Tibial nerve (tissue), 3 donors: ENCODE measurements around the gene SHROOM3.

ENCODE experiments used
- POLR2A ChIP-seq, 2 donors: fragments of 450-650 bp; IDR thresholded peaks; one replicate each; pipeline ENCODE4 v1.6.1; 2017; ENCODE audit warnings: antibody characterized with exemption in 2 of 2, mild to moderate bottlenecking in 2 of 2, moderate library complexity in 2 of 2
- TF ChIP-seq, protein P1 (sequence below), 5 experiments: fragments of 200-600 bp in 3 of 5; fragments of 450-650 bp in 2 of 5; sonication (generic) in 3 of 5; IDR thresholded peaks; one replicate each; pipeline ENCODE4 v1.5.1; 2016 to 2019; ENCODE audit warnings: antibody characterized with exemption in 5 of 5, mild to moderate bottlenecking in 3 of 5, moderate library complexity in 2 of 5

GRCh38 chr4:76448211-76448610 is 13.2 kb downstream of the SHROOM3 start:
- TF ChIP-seq, protein P1, sequence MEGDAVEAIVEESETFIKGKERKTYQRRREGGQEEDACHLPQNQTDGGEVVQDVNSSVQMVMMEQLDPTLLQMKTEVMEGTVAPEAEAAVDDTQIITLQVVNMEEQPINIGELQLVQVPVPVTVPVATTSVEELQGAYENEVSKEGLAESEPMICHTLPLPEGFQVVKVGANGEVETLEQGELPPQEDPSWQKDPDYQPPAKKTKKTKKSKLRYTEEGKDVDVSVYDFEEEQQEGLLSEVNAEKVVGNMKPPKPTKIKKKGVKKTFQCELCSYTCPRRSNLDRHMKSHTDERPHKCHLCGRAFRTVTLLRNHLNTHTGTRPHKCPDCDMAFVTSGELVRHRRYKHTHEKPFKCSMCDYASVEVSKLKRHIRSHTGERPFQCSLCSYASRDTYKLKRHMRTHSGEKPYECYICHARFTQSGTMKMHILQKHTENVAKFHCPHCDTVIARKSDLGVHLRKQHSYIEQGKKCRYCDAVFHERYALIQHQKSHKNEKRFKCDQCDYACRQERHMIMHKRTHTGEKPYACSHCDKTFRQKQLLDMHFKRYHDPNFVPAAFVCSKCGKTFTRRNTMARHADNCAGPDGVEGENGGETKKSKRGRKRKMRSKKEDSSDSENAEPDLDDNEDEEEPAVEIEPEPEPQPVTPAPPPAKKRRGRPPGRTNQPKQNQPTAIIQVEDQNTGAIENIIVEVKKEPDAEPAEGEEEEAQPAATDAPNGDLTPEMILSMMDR (IDR thresholded peaks at IDR 0.05): no peak
- TF ChIP-seq POLR2A (IDR thresholded peaks at IDR 0.05): no peak
